ENCODE results near the gene DNAH6.
"Not testable (repeated sequence)": the region's sequence is repeated elsewhere in the genome, so short reads cannot be mapped to it uniquely, and the experiment has no call there.

DNAH6 gene, protein sequence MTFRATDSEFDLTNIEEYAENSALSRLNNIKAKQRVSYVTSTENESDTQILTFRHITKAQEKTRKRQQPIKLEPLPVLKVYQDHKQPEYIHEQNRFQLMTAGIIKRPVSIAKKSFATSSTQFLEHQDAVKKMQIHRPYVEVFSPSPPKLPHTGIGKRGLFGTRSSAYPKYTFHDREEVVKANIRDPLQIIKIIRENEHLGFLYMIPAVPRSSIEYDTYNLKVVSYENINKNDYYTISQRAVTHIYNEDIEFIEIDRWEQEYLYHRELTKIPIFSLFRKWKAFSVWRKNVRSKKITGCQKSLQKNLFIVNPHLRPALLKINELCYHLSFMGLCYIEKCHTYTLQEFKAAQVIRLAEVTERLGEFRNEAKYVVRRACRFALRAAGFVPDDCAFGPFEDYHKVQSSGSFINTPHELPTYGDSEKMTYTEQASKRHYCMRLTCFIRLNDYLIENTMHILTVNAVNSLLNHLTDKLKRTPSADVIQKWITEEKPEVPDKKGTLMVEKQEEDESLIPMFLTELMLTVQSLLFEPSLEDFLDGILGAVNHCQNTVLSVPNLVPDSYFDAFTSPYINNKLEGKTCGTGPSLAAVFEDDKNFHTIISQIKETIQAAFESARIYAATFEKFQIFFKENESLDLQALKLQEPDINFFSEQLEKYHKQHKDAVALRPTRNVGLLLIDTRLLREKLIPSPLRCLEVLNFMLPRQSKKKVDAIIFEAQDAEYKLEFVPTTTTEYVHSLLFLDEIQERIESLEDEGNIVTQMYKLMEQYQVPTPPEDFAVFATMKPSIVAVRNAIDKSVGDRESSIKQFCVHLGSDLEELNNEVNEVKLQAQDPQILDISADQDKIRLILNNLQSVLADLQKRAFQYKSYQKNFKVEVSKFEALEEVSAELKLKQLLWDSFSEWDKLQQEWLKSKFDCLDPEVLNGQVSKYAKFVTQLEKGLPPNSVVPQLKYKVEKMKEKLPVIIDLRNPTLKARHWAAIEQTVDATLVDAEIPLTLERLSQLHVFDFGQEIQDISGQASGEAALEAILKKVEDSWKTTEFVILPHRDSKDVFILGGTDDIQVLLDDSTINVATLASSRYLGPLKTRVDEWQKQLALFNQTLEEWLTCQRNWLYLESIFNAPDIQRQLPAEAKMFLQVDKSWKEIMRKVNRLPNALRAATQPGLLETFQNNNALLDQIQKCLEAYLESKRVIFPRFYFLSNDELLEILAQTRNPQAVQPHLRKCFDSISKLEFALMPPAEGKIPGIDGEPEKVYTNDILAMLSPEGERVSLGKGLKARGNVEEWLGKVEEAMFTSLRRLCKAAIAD (N-terminal part only)

DNA sequence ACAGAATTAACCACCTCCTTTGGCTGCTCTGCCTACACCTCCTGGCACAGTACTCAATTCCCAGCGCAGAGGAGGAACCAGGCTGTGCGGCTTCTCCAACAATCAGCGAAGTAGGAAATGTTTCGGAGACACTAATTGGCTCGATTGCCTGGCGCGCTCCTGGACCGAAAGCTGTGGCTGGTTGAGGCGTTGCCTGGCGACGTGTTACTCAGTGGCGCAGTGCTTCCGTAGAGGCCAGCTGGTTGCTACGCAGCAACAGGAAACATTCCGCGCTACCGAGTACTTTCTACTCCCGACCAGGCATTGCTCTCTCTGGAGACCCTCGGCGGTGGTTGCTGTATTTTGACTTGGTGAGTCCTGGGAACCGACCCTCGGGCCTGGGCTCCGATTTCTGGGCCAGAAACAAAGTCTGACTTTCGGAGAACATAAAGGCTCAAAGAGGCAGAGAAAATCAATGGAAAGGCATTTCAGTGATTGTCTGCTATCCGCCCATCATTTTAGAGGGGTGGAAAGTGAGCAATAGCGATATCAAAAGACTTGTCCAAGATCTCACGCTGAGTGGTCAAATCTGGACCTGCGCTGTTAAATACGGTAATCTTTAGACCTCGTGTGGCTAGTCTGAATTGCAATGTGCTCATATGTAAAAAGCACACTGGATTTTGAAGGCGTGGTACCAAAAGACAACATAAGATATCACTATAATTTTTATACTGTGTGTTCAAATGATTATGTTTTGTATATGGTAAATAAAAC is at the start of gene DNAH6:
DNAH6 (plus strand) TSS at position 265 of the 753 bp plus-strand sequence. CDS start 1,329 bp downstream, outside the sequence.
- DNase-seq = peak; percentile 87

DNA sequence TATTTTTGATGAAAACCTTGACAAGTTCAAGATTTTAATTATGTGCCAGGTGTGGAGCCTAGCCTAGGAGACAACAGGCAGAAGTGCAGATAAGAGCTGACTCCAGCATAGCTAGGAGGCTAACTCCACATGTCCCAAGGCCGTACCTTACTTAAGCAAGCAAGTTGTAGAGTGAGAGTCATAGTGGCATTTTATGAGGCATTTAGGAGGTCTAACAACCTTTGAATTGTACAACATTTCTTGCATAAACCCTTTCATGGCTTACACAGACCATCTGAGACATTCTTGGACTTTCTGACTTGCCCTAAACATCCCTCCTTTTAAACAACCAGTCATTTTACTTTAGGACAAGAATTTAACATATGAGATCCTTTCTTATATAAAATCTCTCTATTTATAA is 48.9 kb upstream of the DNAH6 start:
- DNase-seq = no peak

DNA sequence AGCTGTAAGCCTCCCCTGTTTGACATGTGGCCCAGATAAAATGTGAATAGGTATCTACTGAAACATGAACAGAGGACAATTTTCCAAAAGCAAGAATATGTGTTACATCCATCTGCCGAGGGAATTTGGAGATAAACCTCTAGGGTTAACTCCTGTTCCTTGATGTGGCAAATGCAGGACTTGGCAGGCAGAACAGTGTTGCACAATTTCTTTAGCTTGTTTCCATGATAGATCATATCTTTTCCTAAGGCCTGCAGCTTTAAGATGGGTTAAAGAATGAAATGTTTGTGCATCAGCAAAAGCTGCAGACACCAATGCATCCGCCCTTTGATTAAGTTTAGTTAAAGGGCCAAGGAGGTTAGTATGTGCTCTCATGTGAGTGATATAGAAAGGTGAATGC is 43.9 kb upstream of the DNAH6 start:
- not testable (repeated sequence) for DNase-seq

DNA sequence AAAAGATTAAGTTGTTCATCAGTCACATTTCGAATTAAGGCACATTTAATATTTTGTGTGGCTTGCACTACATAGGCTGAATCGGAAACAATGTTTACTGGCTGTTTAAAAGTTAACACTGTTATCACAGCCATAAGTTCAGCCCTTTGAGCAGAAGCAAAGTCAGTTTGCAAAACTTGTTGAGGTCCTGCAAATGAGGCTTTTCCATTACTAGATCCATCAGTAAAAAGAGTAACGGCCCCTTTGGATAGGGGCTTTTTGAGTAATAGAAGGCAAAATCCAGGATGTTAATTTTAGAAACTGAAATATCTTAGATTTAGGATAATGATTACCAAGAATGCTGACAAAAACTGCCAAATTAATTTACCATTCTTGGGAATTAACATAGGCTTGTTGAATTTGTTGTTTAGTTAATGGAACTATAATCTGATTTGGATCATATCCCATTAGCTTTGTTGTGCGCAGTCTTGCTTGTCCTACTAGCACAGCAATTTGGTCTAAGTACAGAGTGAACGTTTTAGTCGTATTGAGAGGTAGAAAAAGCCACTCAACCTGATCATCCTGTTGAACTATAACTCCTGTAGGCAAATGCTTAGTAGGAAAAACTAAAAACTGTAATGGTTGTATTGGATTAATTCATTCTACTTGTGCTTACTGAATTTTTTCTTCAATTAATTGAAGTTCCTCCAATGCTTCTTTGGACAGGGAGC is 43.3 kb upstream of the DNAH6 start:
- no peak for DNase-seq

DNA sequence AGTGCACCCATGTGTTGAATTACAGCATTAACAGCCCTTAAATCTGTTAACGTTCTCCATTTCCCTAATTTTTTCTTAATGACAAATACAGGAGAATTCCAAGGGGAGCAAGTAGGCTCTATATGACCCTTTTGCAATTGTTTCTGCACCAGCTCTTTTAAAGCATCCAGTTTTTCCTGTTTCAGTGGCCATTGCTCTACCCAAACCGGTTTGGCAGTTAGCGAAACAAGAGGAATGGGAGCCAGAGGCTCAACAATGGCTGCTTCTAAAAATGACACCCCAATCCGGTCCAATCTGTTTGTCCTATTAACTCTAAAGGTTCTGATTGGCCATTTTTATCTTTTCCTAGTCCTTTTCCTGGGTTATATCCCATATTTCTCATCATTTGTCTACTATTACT is 42.1 kb upstream of the DNAH6 start:
- no peak for DNase-seq

DNA sequence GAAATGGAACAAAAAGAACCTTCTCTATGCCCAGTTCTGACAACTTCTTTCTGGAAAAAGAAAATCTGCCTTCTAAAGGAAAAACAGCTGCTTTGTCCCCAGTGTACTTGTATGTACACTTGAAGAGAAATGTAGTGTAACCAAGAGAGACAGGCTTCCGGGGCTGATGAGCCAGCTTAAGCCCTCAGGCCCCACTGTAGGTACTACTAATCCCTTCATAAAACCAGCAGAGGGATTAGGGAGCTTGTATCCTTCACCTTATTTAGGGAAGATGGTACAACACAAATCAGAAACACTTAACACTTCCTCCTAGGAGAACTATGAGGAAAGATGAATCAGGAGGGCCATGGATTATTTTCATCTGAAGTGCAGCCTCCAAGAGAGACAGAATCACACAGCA is 38.4 kb upstream of the DNAH6 start:
- DNase-seq = no peak

DNA sequence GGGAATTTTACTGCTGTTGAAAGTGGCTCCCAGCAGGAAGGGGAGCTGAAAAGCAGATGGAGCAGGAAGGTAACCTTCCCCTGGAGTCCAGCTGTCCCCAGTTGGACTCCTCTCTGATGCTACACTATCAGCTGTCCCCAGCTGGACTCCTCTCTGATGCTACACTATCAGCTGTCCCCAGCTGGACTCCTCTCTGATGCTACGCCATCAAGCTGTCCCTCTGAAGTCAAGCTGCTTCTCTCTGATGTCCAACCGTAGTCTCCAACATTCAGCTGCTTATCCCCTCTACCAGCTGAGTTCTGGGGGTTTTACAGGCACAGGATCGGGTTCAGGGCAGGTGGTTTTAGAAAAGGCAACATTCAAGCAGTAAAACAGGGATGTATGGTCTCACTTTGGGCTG is 37.4 kb upstream of the DNAH6 start:
- DNase-seq = no peak

DNA sequence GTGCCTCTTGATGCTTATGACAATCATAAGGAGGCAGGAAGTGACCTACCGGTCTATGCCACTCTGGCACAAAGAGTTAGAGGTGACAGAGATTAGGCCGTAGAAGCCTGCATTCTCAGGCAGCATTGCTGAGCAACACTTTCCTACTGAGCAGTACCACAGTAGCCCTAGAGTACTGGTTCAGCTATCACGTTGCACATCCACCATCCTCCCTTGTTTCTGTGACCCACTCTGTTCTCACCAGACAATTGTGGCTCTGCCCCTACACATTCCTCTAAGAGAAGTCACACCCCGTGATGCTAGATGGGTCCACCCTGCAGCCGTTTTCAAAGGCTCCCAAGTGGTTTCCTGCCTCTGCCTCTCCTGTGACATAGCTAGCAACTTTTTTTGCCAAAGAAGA is 34.6 kb upstream of the DNAH6 start:
- DNase-seq = no peak

DNA sequence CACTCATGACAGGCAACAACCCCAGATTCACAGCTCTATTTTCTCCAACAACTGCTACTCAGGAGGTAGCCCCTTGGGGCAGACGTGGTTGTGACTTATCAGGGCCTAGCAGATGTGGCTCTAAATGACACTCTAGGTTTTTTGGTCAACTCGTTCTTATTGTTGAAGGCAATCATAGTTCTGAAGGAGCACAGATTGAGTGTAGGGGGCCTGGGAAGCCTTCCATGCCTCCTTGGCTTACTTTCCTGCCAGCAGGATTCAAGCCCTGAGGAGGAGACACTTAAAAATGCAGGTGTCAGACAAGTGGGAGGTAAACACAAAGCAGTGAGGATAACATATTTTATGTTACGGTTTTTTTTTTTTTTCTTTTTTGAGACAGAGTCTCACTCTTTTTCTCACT is 33.7 kb upstream of the DNAH6 start:
- DNase-seq = no peak

DNA sequence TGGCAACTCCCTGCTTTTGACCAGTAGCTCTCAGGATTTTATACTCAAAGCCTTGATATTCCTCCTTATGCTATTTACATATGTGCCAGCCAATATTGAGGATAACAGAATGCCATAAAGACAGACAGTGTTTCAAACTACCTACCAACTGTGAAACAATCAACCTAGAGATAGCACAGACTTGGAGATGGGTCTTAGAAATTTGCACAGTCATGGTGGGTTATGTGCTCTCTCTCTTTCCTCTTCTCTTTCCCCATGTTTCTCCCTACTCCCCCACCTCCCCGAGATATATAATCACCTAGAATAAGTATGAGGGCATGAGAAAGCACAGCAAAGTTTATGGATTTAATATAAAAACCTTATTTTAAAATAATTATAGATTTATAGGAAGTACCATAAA is 33.0 kb upstream of the DNAH6 start:
- DNase-seq = no peak

DNA sequence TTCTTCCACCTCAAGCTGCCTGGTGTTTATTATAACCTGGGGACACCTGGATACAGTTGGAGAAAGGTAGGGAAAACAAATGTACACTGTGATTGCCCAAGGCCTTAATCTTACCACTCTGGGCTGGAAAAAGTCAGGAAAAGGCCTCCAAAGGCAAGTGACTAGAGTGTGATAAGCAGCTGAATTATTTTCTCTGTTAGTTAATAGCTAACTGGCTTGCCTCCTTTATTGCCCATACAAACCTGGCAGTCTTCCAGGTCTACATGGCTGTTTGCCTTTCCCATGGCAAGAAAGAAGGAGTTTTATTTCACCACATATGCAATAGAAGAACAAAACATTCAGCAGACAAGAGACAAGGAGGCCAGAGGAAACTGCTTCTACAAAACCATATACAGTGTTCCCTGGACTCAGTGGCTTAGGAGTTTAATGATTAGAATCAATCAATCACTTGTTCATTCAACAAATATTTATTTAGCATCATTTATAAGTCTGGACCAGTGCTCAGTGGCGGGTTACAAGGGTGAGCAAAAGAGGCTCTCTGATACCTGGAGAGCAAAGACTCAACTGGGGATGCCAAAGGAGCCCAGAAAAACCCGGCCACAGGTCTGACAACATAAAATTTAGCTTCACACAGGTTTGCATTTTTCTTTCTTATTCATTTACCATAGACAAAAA is 29.7 kb upstream of the DNAH6 start:
- DNase-seq = peak; percentile 6

DNA sequence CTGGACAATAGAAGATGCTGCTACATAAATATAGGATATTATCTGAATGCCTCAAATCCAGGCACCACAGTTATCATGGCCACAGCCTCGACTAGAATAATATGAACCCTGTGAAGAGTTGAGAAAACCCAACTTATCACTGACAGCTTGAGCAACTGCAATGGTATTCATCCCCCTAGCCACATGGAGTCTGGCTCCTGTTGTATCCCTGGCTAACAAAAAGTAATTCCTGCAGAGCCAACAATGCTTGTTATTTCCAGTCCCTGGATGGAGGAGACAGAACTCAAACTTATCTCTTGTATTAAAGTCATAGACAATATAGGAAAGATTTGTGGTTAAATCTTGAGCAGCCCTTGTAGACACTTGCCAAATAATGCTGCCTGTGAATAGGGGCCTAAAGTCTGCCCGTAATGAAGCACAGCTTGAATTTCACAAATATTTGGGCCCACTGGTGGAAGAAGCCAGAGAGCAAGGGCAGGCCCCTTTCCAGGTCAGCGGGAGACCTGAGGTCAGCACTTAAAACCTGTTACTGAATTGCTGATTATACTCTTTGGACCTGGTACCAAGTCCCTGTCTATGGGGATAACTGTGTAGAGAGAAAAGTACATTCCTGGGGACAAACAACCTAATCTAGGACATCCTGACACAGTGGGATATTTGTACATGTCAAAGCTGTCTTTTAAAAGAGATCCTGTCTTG is 28.9 kb upstream of the DNAH6 start:
- no peak for DNase-seq

DNA sequence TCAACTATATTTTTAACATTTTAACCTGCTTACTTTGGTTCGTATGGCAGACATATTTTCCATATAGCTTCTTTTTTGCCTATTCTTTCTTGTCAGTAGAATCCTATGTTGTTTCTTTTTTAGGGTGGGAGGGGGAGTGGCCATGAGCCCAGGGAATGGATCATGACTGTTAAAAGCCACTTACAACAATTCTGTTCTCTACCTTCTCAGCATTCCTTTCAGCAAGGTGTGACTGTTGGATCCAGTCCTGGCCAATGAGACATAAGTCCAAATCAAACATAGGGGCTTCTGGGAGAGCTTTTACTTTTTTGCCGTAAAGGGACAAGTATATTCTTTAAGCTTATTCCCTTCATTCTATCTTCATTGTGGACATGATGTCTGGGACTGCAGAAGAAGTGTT is 25.0 kb upstream of the DNAH6 start:
- no peak for DNase-seq

DNA sequence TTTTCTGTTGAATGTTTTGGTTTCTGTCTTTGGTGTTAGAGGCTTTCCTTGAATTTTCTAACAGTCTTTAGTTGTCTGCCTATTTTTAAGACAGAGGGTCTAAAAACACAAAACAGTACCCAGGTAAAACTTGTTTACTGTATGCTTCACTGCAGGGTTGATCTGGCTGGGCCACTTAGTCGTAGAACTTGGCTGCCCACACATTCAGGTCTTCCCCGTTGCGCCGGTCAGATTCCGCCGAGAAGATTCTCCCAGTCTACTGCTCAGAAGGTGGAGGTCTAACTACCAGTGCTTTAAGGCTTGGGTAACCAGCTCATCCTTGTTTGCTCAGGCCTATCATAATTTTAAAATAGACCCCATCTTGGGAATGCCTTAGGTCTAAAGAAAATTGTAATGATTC is 24.6 kb upstream of the DNAH6 start:
- DNase-seq = no peak

DNA sequence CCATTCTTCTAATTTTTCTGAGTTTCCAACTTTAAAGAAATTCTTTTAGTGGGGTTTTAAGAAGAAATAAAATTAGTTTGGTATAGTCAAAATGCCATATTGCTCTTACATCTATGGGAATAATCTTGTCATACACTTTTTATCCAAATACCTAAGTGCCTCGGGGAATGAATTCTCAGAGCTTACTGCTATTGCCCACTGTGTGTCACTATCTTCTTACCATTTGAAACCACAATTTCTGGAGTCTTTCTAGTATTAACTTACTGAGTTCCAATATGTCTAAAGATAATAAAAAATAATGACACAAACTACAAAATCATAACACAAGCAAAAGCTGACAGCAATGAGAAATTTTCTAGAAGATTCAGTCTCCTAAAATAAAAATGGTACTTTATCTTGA is 23.7 kb upstream of the DNAH6 start:
- DNase-seq = no peak

DNA sequence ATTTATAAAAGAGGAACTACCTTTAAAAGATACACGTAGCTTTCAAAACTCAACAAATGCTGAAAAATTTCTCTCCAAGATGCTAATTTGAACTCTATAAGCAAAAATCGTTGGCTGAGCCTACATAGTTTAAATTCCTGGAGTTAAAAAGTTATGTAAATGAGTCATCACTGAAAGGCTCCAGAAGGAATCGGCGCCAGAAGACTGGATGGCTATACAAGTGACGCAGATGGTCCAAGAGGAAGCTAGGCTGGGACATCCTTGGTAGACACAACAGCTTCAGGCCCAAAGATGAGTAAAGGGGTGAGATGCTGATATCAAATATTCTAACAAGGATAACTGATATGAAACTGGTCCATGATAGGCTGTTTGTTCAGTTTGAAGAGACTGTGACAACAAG is 22.8 kb upstream of the DNAH6 start:
- DNase-seq = no peak

DNA sequence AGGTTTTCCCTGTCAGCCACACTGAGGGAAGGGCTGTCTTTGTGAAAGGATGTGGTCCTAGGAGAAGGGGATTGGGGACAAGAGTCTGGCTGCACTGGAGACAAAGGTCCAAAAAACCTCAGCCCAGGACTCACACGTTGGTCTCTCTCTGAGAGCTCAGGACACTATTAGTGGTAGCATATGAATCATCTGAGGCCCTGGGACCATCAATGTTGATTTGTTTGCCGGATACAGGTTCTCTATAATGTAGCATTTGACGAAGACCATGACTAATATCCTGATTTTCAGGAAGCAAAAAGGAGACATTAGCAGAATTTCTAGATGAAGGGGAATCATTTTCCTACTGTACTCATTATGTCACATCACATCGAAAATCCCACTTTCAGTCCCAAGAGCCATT is 22.2 kb upstream of the DNAH6 start:
- no peak for DNase-seq

DNA sequence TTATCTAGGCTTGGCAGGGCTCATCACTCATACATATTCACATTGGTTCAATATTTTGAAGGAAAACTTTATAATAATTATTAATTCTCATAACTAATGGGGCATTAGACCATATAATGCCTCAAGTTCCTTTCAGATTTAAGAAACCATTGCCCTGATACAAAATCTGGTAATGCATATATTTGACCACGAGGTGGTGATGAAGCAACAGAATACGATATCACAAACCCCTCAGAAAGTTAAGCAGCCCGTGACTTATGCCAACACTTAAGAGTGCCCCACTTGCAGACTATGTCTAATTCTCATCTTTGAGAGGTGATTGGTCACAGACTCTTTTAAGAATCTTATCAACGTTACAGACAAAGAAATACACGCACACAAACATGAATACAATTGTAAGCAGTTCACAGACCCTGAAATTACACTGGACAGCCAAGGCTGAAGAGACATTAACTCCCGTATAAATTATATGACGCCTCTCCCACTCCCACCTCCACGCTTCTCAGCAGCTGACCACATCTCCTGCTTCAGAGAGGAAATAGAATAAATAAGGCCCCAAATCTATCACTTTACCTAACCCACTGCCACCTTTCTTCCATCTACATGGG is 20.7 kb upstream of the DNAH6 start:
- DNase-seq = peak; percentile 46

DNA sequence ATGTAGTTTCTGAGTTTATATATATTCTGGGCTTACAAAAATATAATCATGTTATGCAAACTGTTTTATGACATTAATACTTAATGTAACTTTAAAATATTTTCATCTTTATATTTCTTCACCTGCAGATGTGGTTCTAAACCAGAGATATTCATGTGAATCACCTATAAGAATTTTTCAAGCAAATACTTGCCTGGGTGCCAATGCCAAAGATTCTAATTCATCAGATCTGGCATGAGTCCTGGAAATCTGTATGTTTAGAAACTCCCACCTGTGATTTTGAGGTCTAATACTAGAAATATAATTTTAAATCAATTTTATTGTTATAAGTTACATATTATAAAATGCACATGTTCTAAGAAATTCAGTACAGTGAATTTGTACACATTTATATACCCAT is 19.9 kb upstream of the DNAH6 start:
- DNase-seq = no peak

DNA sequence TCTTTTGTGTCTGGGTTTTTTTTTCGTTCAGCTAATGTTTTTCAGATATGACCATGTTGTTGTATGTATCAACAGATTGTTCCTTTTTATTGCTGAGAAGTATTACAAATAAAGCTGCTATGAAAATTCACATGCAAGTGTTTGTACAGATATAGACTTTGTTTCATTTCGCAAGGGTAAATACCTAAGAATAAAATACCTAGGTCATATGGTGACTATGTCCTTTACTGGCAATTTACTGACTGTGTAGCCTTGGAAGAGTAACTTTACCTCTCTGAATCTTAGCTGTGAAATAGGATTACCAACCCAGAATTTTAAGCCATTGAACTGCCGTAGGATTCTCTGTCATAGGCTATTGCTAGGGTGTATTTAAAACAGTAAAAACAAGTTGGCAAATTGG is 19.0 kb upstream of the DNAH6 start:
- no peak for DNase-seq

Measured in NCI-H69 (cell line).